ENCODE data around the gene MYO18A.
A peak's percentile ranks its signal among the peaks of the same experiment; 100 is the strongest.
"Not testable (repeated sequence)": the region's sequence is repeated elsewhere in the genome, so short reads cannot be mapped to it uniquely, and the experiment has no call there.

The MYO18A gene

GRCh38 chr17:29205047-29205446 is 24.8 kb upstream of the MYO18A start:
- Mint-ChIP-seq H3K27me3 (peaks cover 5% of the 10 kb centered on the region), H3K27ac (no peak overlapping the region), H3K4me3 (no peak overlapping the region), H3K36me3 (ENCODE audit: low read depth) (no peaks in the 10 kb centered on the region), H3K4me1 (ENCODE audit: low read depth) (no peaks in the 10 kb centered on the region), H3K9me3 (no peaks in the 10 kb centered on the region)
- no peak for DNase-seq

- H3K4me1 Mint-ChIP-seq (ENCODE audit: low read depth); H3K9me3 Mint-ChIP-seq; H3K4me3 Mint-ChIP-seq; DNase-seq; H3K36me3 Mint-ChIP-seq (ENCODE audit: low read depth); H3K27me3 Mint-ChIP-seq; H3K27ac Mint-ChIP-seq: not testable (repeated sequence)
These were observed 24.0 kb upstream of the MYO18A start for GRCh38 chr17:29204068-29204804.

DNA sequence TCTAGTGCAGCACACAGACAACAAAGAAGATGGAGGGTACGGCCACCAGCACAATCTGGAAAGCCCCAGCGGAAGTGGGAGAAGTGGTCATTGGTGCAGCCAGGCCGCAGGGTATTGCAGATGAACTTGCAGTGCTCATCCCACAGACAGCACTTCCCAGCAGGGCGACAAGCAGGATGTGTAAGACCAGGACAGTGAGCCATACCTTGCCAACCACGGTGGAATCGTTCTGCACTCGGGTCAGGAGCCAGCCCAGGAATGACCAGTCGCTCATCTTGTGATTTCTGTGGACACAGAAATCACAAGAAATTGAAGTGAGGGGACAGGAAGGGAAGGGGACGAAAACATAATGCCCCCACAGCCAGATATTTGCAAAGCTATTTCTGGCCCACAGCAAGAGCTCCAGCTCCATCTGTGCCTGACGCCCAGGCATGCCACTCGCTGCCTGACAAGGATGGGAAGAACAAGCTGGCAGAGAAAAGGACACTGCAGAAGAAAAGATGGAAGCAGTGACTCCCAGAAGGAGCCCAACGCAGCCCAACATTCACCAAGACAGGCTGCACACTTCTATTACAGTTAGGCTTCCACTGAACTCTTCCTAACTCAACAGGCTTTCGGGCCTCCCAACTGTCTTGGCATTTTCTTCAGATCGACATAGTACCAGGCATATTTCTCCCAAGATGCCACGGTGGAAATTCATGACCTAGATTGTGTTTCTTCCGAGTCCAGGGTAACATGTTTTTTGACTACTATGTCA is 17.5 kb upstream of the MYO18A start:
- H3K27me3 Mint-ChIP-seq: peaks cover 9% of the 10 kb centered on the region
- H3K4me1 Mint-ChIP-seq (ENCODE audit: low read depth): peaks cover 6% of the 10 kb centered on the region
- no peak for DNase-seq
- H3K36me3 Mint-ChIP-seq (ENCODE audit: low read depth): no peaks in the 10 kb centered on the region
- H3K27ac Mint-ChIP-seq: no peak overlapping the region
- no peak overlapping the region for H3K4me3 Mint-ChIP-seq
- no peaks in the 10 kb centered on the region for H3K9me3 Mint-ChIP-seq

GRCh38 chr17:29196769-29197515 is 16.7 kb upstream of the MYO18A start:
- H3K27me3 Mint-ChIP-seq: peaks cover 13% of the 10 kb centered on the region
- H3K27ac Mint-ChIP-seq: no peak overlapping the region
- peaks cover 6% of the 10 kb centered on the region for H3K4me1 Mint-ChIP-seq (ENCODE audit: low read depth)
- no peak for DNase-seq
- H3K36me3 Mint-ChIP-seq (ENCODE audit: low read depth): no peaks in the 10 kb centered on the region
- no peaks in the 10 kb centered on the region for H3K9me3 Mint-ChIP-seq
- no peak overlapping the region for H3K4me3 Mint-ChIP-seq

DNA sequence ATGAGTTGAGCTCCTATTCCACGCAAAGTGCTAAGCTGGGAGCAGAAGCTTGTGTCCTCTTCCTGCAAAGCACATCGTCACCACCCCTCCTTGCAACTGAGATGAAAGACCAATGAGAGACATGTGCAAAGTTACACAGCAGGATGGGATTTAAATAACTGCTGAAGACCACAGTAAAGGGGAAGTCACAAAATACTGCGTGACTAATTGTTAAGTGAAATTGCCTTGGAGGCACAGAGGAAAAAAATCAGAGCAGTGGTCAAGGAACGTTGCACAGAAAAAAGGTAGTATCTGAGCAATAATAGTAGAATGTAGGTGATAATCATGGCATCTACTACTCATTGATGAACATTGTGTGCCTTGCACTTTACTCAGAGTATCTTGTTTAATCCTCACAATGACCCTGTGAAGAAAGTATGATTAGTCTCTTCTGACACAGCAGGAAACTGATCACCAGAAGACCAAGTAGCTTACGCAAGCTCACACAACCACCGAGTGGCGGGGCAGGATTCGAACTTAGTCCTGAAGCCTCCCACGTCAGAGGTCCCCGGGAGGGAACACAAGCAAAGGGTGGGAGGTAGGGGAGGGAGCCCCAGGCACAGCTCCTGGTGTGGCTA is 15.4 kb upstream of the MYO18A start:
- Mint-ChIP-seq H3K27me3 (peaks cover 17% of the 10 kb centered on the region), H3K4me1 (ENCODE audit: low read depth) (peaks cover 6% of the 10 kb centered on the region), H3K9me3 (no peaks in the 10 kb centered on the region), H3K4me3 (no peak overlapping the region), H3K36me3 (ENCODE audit: low read depth) (no peaks in the 10 kb centered on the region), H3K27ac (no peak overlapping the region)
- no peak for DNase-seq

GRCh38 chr17:29194669-29195068 is 14.5 kb upstream of the MYO18A start:
- no peak for DNase-seq
- peaks cover 6% of the 10 kb centered on the region for H3K4me1 Mint-ChIP-seq (ENCODE audit: low read depth)
- H3K4me3 Mint-ChIP-seq: no peak overlapping the region
- no peaks in the 10 kb centered on the region for H3K9me3 Mint-ChIP-seq
- peaks cover 17% of the 10 kb centered on the region for H3K27me3 Mint-ChIP-seq
- H3K36me3 Mint-ChIP-seq (ENCODE audit: low read depth): no peaks in the 10 kb centered on the region
- no peak overlapping the region for H3K27ac Mint-ChIP-seq

DNA sequence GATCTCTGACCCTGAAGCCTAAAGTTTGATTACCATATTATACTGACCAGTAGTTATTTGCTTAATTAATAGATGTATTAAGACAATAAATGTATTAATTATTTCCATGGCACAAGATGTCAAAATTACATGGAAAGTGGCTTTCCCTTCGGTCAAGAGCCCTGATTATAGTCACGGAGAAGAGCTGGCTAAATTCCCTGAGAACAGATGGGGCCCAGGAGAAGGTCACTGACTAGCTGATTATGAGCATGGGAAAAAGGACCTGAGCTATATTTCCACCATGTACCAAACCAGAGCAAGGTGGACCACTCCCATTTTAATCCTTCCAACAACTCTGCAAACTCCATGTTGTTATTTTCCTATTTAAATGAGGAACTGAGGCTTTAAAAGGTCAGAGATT is 12.9 kb upstream of the MYO18A start:
- no peak overlapping the region for H3K4me3 Mint-ChIP-seq
- no peaks in the 10 kb centered on the region for H3K36me3 Mint-ChIP-seq (ENCODE audit: low read depth)
- no peaks in the 10 kb centered on the region for H3K9me3 Mint-ChIP-seq
- peaks cover 17% of the 10 kb centered on the region for H3K27me3 Mint-ChIP-seq
- H3K27ac Mint-ChIP-seq: no peak overlapping the region
- no peak for DNase-seq
- peaks cover 6% of the 10 kb centered on the region for H3K4me1 Mint-ChIP-seq (ENCODE audit: low read depth)

GRCh38 chr17:29190592-29191207 is 10.5 kb upstream of the MYO18A start:
- H3K4me3 Mint-ChIP-seq: no peak overlapping the region
- no peak for DNase-seq
- no peaks in the 10 kb centered on the region for H3K36me3 Mint-ChIP-seq (ENCODE audit: low read depth)
- peaks cover 17% of the 10 kb centered on the region for H3K27me3 Mint-ChIP-seq
- peaks cover 6% of the 10 kb centered on the region for H3K4me1 Mint-ChIP-seq (ENCODE audit: low read depth)
- H3K27ac Mint-ChIP-seq: no peak overlapping the region
- no peaks in the 10 kb centered on the region for H3K9me3 Mint-ChIP-seq

GRCh38 chr17:29190039-29190438 is 9.8 kb upstream of the MYO18A start:
- H3K27me3 Mint-ChIP-seq: peaks cover 12% of the 10 kb centered on the region
- DNase-seq: no peak
- H3K36me3 Mint-ChIP-seq (ENCODE audit: low read depth): no peaks in the 10 kb centered on the region
- H3K4me3 Mint-ChIP-seq: no peak overlapping the region
- H3K9me3 Mint-ChIP-seq: no peaks in the 10 kb centered on the region
- no peak overlapping the region for H3K27ac Mint-ChIP-seq
- peaks cover under 1% of the 10 kb centered on the region for H3K4me1 Mint-ChIP-seq (ENCODE audit: low read depth)

DNA sequence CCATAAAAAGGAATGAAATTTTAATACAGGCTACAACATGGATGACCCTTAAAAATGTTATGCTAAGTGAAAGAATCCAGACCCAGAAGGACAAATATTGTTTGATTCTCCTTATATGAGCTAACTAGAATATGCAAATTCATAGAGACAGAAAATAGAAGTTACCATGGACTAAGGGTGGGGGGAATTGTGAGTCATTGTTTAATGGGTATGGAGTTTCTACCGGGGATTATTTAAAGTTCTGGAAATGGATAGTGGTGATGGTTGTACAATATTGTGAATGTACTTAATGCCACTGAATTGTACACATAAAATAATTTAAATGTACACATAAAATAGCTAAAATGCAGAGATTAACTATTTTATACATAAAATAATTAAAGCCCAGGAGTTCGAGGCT is 9.2 kb upstream of the MYO18A start:
- Mint-ChIP-seq H3K36me3 (ENCODE audit: low read depth) (no peaks in the 10 kb centered on the region), H3K4me1 (ENCODE audit: low read depth) (no peaks in the 10 kb centered on the region), H3K27me3 (peaks cover 10% of the 10 kb centered on the region), H3K9me3 (no peaks in the 10 kb centered on the region), H3K27ac (no peak overlapping the region), H3K4me3 (no peak overlapping the region)
- no peak for DNase-seq

GRCh38 chr17:29181226-29181625 is 1.0 kb upstream of the MYO18A start:
- DNase-seq: no peak
- Mint-ChIP-seq H3K4me3 (no peak overlapping the region), H3K27me3 (no peaks in the 10 kb centered on the region), H3K9me3 (no peaks in the 10 kb centered on the region), H3K4me1 (ENCODE audit: low read depth) (peaks cover 34% of the 10 kb centered on the region), H3K36me3 (ENCODE audit: low read depth) (no peaks in the 10 kb centered on the region), H3K27ac (no peak overlapping the region)

GRCh38 chr17:29180788-29181160 is 576 bp upstream of the MYO18A start:
- Mint-ChIP-seq H3K36me3 (ENCODE audit: low read depth) (no peaks in the 10 kb centered on the region), H3K4me1 (ENCODE audit: low read depth) (peaks cover 38% of the 10 kb centered on the region), H3K9me3 (no peaks in the 10 kb centered on the region), H3K27ac (no peak overlapping the region), H3K27me3 (no peaks in the 10 kb centered on the region), H3K4me3 (peak overlapping the region; percentile 51)
- no peak for DNase-seq

DNA sequence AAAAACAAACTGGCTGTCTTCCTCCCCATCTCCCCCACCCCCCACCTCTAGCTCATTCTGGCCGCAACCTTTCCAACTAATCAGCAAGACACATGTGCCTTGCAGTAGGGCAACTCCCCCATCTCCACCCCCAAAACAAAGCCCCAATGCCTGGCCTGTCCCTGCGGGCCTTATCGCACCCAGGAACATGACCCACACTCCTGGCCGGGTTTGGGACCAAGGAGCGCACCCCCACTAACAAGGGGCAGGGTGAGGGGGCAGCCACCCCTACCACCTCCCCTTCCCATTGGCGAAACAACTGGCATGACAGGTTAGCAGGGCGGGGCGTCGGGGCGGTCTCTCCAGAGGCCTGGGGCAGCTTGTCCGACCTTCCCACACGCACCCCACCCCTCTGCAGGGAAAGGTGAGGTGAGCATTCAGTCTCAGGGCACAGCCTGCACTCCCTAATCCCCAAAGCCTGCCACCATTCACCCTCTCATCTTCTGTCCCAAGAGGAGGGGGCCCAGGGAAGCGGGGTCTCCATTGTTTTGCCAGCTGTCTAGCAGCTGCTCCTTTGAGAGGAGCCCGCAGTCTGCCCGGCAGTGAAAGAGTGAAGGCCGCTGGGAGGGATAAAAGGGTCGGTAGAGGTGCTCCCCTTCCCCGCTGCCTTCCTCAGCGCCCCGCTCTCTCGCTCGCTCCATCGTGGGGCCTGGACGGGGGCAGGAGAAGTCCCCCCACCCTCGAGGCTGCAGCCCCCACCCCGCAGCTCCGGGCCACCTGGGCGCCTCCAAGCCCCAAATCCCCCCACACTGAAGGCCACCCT is 765 bp downstream of the MYO18A start:
- peak overlapping the region; percentile 53 for H3K4me3 Mint-ChIP-seq
- DNase-seq: peak; percentile 36
- H3K36me3 Mint-ChIP-seq (ENCODE audit: low read depth): no peaks in the 10 kb centered on the region
- H3K27ac Mint-ChIP-seq: no peak overlapping the region
- no peaks in the 10 kb centered on the region for H3K27me3 Mint-ChIP-seq
- H3K4me1 Mint-ChIP-seq (ENCODE audit: low read depth): peaks cover 38% of the 10 kb centered on the region
- no peaks in the 10 kb centered on the region for H3K9me3 Mint-ChIP-seq

Measured in activated T-cell treated with anti-CD3 and anti-CD28 coated beads, Interleukin-2, amount 50 U/mL, for 24 hours (primary cell).